Measurements from ENCODE around the gene CASZ1.

DNA sequence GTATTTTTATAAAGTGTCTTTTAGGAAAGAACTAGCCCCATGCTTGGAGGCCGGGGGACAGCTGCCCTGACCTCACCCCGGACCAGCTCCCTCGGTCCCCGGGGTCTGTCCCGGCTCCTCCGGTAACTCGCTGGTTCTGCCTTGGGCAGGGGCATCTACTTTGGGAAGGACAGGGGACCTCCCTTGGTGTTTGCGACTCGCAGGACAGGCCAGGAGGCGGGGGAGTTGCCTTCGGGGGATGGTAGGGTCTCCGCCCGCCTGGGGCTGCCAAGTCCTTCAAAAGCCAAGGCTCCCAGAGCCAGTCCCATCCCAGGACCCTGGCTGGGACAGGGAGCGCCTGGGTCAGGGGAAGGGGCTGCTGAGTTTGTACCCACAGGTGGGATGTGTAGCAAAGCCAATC is 163.8 kb downstream of the CASZ1 start:
- TF ChIP-seq POLR2A (IDR thresholded peaks at IDR 0.05) (no peak), CTCF (IDR thresholded peaks at IDR 0.05) (no peak)

Data from stomach (tissue), 4 donors.